ENCODE data around the gene AP3M1.

DNA sequence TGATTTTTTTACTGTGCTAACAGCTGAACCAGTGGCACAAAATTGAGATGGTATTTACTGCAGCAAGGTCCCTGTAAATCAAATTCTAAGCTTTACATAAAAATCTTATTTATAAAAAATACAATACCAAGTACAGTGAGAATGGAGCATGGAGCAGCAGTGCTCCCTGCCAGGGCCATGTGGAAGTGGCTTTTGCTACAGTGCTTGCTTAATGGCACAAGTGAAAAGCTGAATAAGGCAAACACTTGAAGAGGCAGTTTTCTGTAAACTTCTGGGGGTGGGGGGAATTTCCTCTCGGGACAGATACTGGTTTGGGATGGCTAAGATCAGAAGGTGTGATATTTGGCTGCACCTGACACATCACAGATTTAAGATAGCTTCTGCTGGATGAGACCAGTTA lies 27.5 kb downstream of the AP3M1 start:
- TF ChIP-seq POLR2A (IDR thresholded peaks at IDR 0.05) = no peak
- TF ChIP-seq, protein P1, sequence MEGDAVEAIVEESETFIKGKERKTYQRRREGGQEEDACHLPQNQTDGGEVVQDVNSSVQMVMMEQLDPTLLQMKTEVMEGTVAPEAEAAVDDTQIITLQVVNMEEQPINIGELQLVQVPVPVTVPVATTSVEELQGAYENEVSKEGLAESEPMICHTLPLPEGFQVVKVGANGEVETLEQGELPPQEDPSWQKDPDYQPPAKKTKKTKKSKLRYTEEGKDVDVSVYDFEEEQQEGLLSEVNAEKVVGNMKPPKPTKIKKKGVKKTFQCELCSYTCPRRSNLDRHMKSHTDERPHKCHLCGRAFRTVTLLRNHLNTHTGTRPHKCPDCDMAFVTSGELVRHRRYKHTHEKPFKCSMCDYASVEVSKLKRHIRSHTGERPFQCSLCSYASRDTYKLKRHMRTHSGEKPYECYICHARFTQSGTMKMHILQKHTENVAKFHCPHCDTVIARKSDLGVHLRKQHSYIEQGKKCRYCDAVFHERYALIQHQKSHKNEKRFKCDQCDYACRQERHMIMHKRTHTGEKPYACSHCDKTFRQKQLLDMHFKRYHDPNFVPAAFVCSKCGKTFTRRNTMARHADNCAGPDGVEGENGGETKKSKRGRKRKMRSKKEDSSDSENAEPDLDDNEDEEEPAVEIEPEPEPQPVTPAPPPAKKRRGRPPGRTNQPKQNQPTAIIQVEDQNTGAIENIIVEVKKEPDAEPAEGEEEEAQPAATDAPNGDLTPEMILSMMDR (IDR thresholded peaks at IDR 0.05) = no peak
